NCI-H2196 (cell line): ENCODE measurements around the gene TRIP13.
"Not testable (repeated sequence)": the region's sequence is repeated elsewhere in the genome, so short reads cannot be mapped to it uniquely, and the experiment has no call there.

Experiments
- DNase-seq: peaks from one replicate; lab custom pipeline; 2025; ENCODE audit not compliant: unreplicated experiment; lab: John Stamatoyannopoulos, UW

The TRIP13 gene, protein sequence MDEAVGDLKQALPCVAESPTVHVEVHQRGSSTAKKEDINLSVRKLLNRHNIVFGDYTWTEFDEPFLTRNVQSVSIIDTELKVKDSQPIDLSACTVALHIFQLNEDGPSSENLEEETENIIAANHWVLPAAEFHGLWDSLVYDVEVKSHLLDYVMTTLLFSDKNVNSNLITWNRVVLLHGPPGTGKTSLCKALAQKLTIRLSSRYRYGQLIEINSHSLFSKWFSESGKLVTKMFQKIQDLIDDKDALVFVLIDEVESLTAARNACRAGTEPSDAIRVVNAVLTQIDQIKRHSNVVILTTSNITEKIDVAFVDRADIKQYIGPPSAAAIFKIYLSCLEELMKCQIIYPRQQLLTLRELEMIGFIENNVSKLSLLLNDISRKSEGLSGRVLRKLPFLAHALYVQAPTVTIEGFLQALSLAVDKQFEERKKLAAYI

GRCh38 chr5:892394-893136 is at the start of gene TRIP13, which contains the start of gene BRD9:
TSS of gene TRIP13 (plus strand) at chr5:892884. CDS start at chr5:892999, 115 bp downstream.
TSS of gene BRD9 (minus strand) at chr5:892801. CDS start at chr5:892657, 144 bp downstream.
- peak; percentile 89 for DNase-seq

- DNase-seq, result not testable (repeated sequence)
Observed at GRCh38 chr5:843371-843770, 49.3 kb upstream of the TRIP13 start.

GRCh38 chr5:843926-844325 is 48.8 kb upstream of the TRIP13 start:
- DNase-seq, result not testable (repeated sequence)

DNA sequence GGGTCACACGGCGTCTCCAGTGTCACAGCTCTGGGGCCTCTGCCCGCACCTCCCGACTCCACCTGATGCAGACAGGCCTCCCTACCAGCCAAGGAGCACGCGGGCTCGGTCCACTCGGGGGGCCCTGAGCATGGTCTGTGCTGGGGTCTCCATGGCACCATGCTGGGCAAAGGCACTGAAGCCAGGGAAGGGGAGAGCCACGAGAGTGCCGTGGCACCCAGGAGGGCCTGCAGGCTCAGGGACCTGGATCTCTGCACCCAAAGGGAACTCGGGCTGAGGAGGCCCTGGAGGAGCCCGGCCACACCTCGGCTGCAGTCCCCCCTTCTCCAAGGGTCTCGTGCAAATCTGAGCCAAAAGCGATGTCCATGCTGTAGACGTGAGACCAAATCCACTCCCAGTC is 48.3 kb upstream of the TRIP13 start:
- DNase-seq, result not testable (repeated sequence)

- DNase-seq, result not testable (repeated sequence)
Observed at GRCh38 chr5:845031-845675, 47.5 kb upstream of the TRIP13 start.

GRCh38 chr5:845676-846601 is 46.7 kb upstream of the TRIP13 start:
- not testable (repeated sequence) for DNase-seq

- not testable (repeated sequence) for DNase-seq
Observed at GRCh38 chr5:846602-847091, 46.0 kb upstream of the TRIP13 start.

- DNase-seq, result not testable (repeated sequence)
Observed at GRCh38 chr5:847212-847611, 45.5 kb upstream of the TRIP13 start.

DNA sequence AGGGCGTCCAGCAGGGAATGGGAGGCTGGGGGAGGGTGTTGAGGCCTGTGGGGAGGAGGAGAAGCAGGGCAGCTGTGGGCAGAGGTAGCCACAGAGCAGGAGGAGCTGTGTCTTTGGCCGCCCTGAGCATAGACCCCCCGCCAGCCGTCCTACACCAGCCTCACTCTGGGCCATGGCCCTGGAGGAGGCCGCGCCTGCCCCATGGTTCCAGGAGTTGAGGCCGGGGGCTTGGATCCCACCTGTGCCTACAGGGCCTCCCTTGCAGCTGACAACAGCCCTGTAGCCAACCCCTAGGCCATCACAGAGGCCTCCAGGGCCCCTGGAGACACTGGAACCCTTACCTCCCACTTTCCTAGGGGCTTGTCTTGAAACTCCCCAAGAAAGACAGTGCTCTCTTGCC is 44.9 kb upstream of the TRIP13 start:
- not testable (repeated sequence) for DNase-seq

GRCh38 chr5:848671-849111 is 44.0 kb upstream of the TRIP13 start:
- no peak for DNase-seq

GRCh38 chr5:849651-850301 is 42.9 kb upstream of the TRIP13 start:
- DNase-seq, result no peak

DNA sequence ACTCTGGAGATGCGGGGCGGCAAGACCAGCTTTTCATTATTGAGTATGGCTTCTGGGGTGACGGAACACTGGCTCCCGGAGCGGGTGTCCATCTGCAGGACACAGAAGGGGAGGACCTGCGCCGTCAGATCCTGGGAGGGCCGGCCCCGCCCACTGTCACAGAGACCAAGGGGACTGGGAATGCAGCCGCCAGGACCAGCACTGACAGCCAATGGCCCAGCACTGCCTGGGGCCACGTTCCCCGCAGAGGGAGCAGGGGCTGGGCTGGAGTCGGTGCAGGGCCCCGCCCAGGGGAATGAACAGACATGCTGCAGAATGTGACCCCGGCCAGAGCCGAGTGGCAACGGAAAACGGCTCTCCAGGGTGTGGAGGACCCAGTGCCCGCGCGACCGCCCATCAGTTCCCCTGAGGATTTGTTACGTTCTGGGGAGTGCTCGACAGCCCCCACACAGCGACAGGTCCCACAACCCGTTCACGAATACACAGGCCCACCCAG is 42.1 kb upstream of the TRIP13 start, which contains the start of gene ZDHHC11:
Gene ZDHHC11, minus strand, starts transcription at position 476 of the 496 bp plus-strand sequence. Its CDS starts 384 bp downstream, at position 92.
- no peak for DNase-seq

DNA sequence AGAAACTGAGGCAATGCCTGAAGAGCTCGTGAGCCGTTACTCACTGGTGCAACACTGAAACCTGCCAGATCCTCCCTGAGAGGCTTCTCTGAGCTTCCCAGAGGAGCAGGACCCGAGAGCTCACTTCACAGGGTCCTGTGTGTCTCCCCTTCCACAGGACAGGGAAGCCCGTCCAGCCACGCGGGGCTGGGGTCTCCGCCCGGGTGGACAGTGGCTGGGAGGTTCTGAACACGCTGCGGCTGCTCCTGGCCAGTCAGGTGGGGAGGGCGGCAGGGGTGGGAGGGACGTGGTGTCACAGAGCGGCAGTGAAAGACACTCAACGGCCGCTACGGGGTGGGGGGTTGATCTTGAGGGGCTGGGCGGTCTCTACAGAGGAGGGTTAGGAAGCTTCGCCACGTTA is 41.6 kb upstream of the TRIP13 start:
- no peak for DNase-seq

DNA sequence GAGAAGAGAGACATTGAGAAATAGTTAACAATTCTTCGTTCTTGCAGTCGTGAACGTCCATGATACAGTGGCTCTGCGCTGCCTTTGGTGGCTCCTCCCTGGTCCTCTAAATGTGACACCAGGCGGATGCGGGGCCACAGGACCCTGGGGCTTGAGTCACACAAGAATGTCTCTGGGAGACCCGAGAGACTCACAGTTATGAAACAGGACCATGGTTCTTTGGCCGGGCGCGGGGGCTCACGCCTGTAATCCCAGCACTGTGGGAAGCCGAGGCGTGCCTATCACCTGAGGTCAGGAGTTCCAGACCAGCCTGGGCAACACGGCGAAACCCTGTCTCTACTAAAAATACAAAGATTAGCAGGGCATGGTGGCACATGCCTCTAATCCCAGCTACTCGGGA is 41.1 kb upstream of the TRIP13 start:
- no peak for DNase-seq

DNA sequence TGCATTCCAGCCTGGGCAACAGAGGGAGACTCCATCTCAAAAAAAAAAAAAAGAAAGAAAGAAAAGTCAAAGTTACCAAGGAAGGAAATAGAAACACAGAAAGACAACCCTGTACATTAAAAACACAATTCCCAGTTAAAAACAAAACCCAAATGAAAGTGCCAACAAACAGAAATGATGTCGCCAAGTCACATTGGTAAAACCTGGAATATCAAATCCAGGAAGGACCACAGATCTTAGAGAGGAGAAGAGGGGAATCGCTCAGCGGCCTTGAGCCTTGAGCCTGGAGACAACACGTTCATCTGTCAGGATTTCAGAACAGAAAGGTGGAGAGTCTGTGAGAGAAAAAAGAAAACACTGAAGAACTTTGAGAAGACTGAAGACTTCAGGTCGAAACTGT is 40.7 kb upstream of the TRIP13 start:
- DNase-seq, result no peak

DNA sequence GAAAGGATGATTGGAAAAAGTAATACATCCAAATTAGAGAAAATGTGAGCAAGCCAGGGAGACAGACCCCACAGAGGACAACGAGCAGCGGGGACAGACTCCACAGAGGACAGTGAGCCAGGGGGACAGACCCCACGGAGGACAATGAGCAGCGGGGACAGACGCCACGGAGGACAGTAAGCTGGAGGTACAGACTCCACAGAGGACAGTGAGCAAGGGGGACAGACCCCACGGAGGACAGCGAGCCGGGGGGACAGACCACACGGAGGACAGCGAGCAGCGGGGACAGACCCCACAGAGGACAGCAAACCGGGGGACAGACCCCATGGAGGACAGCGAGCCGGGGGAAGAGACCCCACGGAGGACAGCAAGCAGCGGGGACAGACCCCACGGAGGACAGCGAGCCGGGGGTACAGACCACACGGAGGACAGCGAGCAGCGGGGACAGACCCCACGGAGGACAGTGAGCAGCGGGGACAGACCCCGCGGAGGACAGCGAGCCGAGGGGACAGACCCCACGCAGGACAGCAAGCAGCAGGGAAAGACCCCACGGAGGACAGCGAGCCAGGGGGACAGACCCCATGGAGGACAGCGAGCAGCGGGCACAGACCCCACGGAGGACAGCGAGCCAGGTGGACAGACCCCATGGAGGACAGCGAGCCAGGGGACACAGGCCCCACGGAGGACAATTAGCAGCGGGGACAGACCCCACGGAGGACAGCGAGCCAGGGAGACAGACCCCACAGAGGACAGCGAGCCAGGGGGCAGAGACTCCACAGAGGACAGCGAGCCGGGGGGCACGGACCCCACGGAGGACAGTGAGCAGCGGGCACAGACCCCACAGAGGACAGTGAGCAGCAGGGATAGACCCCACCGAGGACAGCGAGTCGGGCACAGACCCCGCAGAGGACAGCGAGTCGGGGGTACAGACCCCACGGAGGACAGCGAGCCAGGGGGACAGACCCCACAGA is 40.0 kb upstream of the TRIP13 start:
- DNase-seq, result no peak

DNA sequence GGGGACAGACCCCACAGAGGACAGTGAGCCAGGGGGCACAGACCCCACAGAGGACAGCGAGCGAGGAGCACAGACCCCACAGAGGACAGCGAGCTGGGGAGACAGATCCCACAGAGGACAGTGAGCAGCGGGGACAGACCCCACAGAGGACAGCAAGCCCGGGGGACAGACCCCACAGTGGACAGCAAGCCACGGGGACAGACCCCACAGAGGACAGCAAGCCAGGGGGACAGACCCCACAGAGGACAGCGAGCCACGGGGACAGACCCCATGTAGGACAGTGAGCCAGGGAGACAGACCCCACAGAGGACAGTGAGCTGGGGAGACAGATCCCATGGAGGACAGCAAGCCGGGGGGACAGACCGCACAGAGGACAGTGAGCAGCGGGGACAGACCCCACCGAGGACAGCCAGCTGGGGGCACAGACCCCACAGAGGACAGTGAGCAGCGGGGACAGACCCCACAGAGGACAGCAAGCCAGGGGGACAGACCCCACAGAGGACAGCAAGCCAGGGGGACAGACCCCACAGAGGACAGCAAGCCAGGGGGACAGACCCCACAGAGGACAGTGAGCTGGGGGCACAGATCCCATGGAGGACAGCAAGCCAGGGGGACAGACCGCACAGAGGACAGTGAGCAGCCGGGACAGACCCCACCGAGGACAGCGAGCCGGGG is 39.1 kb upstream of the TRIP13 start:
- not testable (repeated sequence) for DNase-seq

GRCh38 chr5:854217-854616 is 38.5 kb upstream of the TRIP13 start:
- DNase-seq, result no peak
